ENCODE data around the gene PTGR2.

The PTGR2 gene

DNA sequence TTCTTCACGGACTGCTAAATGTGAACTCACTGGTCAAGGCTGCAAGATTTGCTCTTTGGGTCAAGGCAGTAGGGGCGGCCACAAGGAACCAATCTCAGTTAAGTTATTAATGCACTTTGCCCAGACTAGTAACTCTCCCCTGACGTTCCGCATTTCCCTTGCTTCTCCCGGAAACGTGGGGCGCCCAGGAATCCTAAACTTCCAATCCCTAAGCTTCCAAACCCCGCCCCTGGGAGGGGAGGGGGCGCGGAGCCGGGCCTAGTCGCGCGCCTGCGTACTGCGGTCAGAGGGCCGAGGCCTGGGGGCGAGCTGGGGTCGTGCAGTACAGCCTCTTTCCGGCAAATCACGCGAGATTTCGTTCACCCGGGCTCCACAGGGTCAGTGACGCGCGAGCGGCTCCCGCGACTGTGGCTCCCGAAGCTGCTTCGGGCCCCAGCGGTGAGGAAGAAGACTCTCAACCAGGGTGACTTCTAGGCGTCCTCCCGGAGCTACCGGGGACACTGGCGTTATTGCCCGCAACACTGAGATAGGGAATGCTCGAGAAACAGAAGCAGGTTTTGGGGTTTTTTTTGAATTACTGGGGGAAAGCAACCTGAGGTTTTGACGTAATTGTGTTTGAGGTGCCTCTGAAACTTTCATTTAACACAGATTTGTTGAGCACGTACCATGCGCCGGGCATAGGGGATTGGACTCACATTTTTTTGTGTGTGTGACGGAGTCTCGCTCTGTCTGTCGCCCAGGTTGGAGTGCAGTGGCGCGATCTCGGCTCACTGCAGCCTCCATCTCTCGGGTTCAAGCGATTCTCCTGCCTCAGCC is at the start of gene PTGR2:
Gene PTGR2 (plus strand): TSS at position 265 of the 816 bp plus-strand sequence. CDS start 7,032 bp downstream, outside the sequence.
- Mint-ChIP-seq H3K9me3 (no peaks in the 10 kb centered on the region), H3K36me3 (ENCODE audit: low read depth) (peaks cover 11% of the 10 kb centered on the region), H3K4me1 (ENCODE audit: low read depth) (peaks cover 30% of the 10 kb centered on the region), H3K27me3 (no peaks in the 10 kb centered on the region), H3K4me3 (peak within 1 kb of the TSS; percentile 88), H3K27ac (peak within 1 kb of the TSS; percentile 98)
- intact Hi-C loops (cut with micrococcal nuclease): loop anchor here (1.0 to 5.0 kb wide), 2 partner anchors 35 to 714 kb away; partner anchors contain the start of genes PSEN1 and ZNF410

DNA sequence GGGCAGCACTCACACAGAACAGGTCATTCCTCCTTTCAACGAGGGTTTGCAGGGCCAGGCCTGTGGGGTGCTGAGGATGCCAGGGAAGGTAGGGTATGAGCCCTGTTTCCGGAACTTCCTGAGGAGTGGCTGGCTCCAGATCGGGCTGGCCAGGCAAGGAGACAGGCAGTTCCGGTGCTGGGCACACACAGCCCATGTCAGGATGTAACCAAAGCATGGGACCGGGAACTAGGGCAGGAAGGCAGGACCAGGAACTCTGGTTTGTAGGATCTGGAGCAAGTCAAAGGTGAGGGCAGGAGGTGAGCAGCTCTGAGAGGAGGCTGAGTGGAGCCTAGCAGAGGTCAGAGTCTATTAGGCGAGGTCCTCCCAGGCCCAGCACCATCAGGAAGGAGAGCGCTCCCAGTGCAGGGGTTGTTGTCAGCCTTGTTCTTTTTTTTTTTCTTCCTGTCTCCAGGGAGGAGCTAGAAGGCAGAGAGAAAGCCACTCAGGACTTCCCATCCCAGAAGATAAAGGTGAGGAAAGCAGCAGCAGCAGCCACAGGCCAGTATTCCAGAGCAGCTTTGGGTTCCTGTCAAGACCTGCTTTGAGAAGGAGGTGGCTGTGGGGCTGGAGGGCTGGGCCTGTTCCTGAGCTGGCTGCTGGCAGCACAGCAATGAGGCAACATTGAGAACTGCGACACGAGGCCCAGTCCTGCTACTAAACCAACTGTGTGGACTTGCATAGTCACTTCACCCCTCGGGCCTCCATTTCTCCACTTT is 49.0 kb upstream of the PTGR2 start:
- Mint-ChIP-seq H3K27ac (no peak overlapping the region), H3K9me3 (no peaks in the 10 kb centered on the region), H3K4me1 (ENCODE audit: low read depth) (no peaks in the 10 kb centered on the region), H3K4me3 (no peak overlapping the region), H3K36me3 (ENCODE audit: low read depth) (no peaks in the 10 kb centered on the region), H3K27me3 (no peaks in the 10 kb centered on the region)
- intact Hi-C loops (cut with micrococcal nuclease): no loop called here

DNA sequence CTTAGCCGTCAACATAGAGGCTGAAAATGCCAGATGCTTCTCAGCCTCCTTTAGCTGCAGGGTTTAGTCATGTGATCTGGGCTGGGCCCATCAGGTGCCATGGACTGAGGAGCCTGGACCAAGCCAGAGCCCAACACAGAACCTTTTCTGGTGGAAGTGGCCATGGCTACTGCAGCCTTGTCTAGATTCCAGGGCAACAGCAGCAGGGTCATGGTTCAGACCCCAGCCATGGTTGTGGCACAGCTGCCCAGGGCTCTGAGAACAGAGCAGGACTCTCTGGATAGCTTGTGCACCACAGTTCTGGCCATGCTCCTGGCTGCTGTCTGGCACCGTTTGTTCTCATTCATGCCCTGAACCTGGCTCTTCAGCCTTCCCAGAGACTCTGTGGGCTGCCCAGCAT is 47.0 kb upstream of the PTGR2 start:
- no peaks in the 10 kb centered on the region for H3K9me3 Mint-ChIP-seq
- intact Hi-C loops (cut with micrococcal nuclease): no loop called here
- H3K27ac Mint-ChIP-seq: no peak overlapping the region
- no peak overlapping the region for H3K4me3 Mint-ChIP-seq
- H3K4me1 Mint-ChIP-seq (ENCODE audit: low read depth): no peaks in the 10 kb centered on the region
- H3K27me3 Mint-ChIP-seq: no peaks in the 10 kb centered on the region
- H3K36me3 Mint-ChIP-seq (ENCODE audit: low read depth): no peaks in the 10 kb centered on the region

DNA sequence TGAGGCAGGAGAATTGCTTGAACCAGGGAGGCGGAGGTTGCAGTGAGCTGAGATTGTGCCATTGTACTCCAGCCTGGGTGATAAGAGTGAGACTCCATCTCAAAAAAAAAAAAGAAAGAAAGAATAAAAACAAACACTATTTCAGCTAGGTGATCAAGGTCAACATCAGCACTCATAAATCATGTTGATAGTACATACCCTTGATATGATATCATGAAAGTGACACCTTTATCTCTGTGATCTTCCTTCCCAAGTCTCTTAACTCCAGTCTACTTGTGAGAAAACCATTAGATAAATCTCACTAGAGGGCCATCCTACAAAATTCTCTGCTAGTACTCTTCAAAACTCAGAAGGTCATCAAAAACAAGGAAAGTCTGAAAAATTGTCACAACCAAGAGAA is 44.2 kb upstream of the PTGR2 start:
- Mint-ChIP-seq H3K9me3 (no peaks in the 10 kb centered on the region), H3K4me1 (ENCODE audit: low read depth) (peaks cover 16% of the 10 kb centered on the region), H3K27ac (no peak overlapping the region), H3K27me3 (no peaks in the 10 kb centered on the region), H3K4me3 (no peak overlapping the region), H3K36me3 (ENCODE audit: low read depth) (no peaks in the 10 kb centered on the region)
- intact Hi-C loops (cut with micrococcal nuclease): no loop called here

DNA sequence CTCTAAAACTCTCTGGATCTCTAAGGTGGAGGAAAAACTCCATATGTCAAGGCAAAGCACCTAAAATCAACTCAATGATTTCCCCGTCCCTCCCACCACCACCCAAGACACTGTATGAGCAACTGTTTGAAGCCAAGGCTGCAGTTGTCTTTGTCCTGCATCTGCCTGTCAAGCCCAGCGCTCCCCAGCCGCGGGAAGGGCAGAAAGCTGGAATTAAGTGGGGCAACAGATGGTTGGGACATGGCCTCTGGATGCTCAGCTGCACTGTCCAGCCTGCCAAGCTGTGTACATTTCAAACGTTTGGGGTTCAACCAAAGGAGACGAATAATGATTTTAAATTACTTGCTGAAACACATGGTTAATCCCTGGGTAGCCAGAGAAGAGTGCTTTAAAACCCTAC is 42.2 kb upstream of the PTGR2 start:
- Mint-ChIP-seq H3K4me3 (no peak overlapping the region), H3K9me3 (no peaks in the 10 kb centered on the region), H3K4me1 (ENCODE audit: low read depth) (peaks cover 20% of the 10 kb centered on the region), H3K27me3 (no peaks in the 10 kb centered on the region), H3K27ac (no peak overlapping the region), H3K36me3 (ENCODE audit: low read depth) (no peaks in the 10 kb centered on the region)
- intact Hi-C loops (cut with micrococcal nuclease): no loop called here

DNA sequence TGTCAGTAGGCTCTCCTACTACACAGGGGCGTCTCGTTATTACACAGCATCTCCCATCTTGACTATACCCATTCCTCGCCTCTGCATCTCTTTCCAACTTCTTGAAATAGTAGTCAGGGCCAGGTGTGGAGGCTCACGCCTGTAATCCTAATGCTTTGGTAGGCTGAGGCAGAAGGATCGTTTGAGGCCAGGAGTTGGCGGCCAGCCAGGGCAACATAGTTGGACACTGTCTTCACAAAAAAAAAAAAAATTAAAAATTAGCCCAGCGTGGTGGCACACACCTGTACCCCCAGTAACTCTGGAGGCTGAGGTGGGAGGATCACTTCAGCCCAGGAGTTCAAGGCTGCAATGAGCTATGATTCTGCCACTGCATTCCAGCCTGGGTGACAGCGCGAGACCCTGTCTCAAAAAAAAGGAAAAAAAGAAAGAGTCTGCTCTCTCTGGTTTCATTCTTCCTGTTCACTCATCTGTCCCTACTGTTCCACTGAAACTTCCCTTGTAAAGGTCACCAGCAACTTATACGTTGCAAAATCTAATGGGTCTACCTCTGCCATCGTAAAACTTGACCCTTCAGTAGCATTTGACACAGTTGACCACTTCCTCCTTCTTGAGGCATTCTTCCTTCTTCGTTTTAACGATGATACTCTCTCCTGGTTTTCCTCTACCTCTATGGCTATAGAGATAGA is 41.0 kb upstream of the PTGR2 start:
- Mint-ChIP-seq H3K27me3 (no peaks in the 10 kb centered on the region), H3K36me3 (ENCODE audit: low read depth) (no peaks in the 10 kb centered on the region), H3K27ac (no peak overlapping the region), H3K9me3 (no peaks in the 10 kb centered on the region), H3K4me3 (no peak overlapping the region), H3K4me1 (ENCODE audit: low read depth) (peaks cover 22% of the 10 kb centered on the region)
- intact Hi-C loops (cut with micrococcal nuclease): no loop called here

DNA sequence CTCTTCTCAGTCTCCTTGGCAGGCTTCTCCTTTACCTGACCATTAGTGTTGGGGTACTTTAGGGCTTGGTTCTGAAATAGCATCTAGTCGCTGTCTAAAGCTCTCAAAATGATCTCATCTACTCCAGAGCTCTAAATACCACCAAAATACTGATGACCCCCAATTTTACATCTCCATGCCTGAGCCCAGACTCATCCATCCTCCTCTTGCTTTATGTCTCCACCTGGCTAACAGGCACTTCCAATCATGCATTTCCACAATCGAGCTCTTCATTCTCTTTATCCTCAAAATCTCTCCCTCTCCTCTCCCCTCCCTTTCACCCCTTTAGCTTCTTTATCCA is 40.5 kb upstream of the PTGR2 start:
- Mint-ChIP-seq H3K4me1 (ENCODE audit: low read depth) (peaks cover 22% of the 10 kb centered on the region), H3K36me3 (ENCODE audit: low read depth) (no peaks in the 10 kb centered on the region), H3K27ac (no peak overlapping the region), H3K4me3 (no peak overlapping the region), H3K27me3 (peaks cover 1% of the 10 kb centered on the region), H3K9me3 (no peaks in the 10 kb centered on the region)
- intact Hi-C loops (cut with micrococcal nuclease): no loop called here

DNA sequence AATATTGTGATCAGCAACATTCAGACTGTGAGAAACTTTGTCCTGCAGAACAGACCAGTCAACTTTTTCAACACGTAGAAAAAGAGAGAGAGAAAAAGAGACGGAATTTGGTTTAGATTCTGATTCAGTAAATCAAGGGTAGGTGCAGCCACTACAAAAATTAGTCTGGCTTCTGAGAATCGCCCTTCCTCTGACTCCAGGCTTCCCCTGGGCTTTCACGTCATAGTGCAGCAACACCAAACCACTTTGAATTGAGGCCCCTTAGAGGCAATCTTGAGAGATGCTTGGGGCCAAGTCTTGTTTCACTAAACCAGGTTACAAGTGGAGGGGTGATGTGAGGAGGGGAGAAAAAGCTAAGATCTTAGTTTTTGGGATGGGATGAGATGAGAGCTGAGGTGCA is 37.5 kb upstream of the PTGR2 start:
- peaks cover 1% of the 10 kb centered on the region for H3K27me3 Mint-ChIP-seq
- intact Hi-C loops (cut with micrococcal nuclease): no loop called here
- H3K36me3 Mint-ChIP-seq (ENCODE audit: low read depth): no peaks in the 10 kb centered on the region

DNA sequence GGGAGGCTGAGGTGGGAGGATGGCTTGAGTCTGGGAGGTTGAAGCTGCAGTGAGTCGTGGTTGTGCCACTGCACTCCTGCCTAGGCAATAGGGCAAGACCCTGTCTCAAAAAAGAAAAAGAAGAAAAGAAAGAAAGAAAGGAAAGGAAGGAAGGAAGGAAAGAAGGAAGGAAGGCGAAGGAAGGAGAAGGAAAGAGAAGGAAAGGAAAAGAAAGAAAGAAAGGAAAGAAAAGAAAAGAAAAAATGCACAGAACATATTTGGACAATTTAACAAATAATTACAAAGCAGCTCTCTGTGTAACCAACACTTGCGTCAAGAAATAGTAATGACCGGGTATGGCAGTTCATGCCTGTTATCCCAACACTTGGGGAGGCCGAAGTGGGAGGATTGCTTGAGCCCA is 35.8 kb upstream of the PTGR2 start:
- Mint-ChIP-seq H3K27ac (no peak overlapping the region), H3K4me1 (ENCODE audit: low read depth) (peaks cover 14% of the 10 kb centered on the region), H3K27me3 (peaks cover 1% of the 10 kb centered on the region), H3K4me3 (no peak overlapping the region), H3K36me3 (ENCODE audit: low read depth) (no peaks in the 10 kb centered on the region), H3K9me3 (no peaks in the 10 kb centered on the region)
- intact Hi-C loops (cut with micrococcal nuclease): no loop called here

More for the DNA sequence above, 37.5 kb upstream of the PTGR2 start:
- Mint-ChIP-seq H3K4me1 (ENCODE audit: low read depth) (peaks cover 22% of the 10 kb centered on the region), H3K9me3 (no peaks in the 10 kb centered on the region), H3K4me3 (no peak overlapping the region), H3K27ac (no peak overlapping the region)

DNA sequence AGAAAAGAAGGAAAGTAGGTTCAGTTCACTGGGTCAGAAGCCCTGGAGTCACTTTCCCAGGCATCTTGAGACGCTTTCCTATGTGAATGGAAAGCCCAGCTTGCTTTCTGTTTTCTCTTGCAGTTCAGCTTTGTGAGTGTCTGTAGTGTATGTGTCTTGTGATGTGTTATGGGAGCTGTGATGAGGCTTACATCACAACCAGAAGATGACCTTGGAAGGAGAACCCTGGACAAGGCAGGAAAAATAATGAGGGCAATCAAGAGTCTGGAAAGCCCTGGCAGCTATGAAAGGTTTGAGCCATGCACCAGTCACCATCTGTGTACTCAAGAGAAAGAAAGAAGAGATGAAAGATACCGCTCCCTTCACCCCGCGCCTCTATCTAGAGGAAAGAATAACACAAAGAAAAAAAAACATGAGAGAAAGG is 35.2 kb upstream of the PTGR2 start:
- H3K36me3 Mint-ChIP-seq (ENCODE audit: low read depth): no peaks in the 10 kb centered on the region
- peaks cover 1% of the 10 kb centered on the region for H3K27me3 Mint-ChIP-seq
- intact Hi-C loops (cut with micrococcal nuclease): no loop called here
- no peaks in the 10 kb centered on the region for H3K9me3 Mint-ChIP-seq
- no peak overlapping the region for H3K27ac Mint-ChIP-seq
- H3K4me3 Mint-ChIP-seq: no peak overlapping the region
- H3K4me1 Mint-ChIP-seq (ENCODE audit: low read depth): peaks cover 9% of the 10 kb centered on the region

DNA sequence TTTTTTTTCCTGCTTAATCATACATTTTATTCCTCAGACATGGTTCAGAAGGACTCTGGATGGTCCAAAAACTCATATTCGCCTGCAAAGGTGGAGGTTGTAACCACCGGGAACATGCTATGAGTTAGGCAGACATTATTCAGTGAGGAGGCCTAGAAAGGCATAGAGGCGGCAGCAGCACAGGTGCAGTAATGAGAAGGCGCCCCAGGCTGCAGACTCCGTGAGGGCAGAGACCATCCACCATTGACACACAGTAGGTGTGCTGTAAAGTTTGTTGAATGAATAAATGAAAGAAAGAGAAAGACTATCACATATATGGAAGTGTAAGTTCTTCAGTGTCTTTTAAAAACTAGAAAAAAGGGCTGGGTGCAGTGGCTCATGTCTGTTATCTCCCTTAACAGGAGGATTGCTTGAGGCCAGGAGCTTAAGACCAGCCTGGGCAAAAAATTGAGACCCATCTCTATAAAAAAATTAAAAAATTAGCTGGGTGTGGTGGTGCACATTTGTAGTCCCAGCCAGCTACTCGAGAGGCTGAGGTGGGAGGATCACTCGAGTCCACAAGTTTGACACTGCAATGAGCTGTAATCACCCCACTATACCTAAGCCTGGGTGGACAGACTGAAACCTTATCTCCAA is 34.5 kb upstream of the PTGR2 start:
- no peak overlapping the region for H3K27ac Mint-ChIP-seq

DNA sequence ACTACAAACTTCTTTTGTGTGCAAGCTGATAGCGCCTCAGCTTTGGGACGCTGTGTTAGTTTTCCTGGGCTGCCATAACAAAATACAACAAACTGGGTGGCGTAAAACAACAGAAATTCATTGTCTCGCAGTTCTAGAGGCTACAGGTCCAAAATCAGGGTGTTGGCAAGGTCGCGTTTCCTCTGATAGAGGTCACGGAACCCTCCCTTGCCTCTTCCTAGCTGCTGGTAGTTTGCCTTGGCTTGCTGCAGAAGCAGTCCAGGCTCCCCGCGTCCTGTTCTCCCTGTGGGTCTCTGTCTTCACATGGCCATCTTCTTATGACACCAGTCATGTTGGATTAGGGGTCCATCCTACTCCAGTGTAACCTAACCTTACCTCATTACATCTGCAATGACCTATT is 32.8 kb upstream of the PTGR2 start:
- H3K27ac Mint-ChIP-seq: no peak overlapping the region
- H3K9me3 Mint-ChIP-seq: no peaks in the 10 kb centered on the region
- intact Hi-C loops (cut with micrococcal nuclease): no loop called here
- no peak overlapping the region for H3K4me3 Mint-ChIP-seq
- no peaks in the 10 kb centered on the region for H3K36me3 Mint-ChIP-seq (ENCODE audit: low read depth)
- H3K4me1 Mint-ChIP-seq (ENCODE audit: low read depth): peaks cover 6% of the 10 kb centered on the region
- H3K27me3 Mint-ChIP-seq: peaks cover 1% of the 10 kb centered on the region

More for the DNA sequence above, 34.5 kb upstream of the PTGR2 start:
- H3K4me1 Mint-ChIP-seq (ENCODE audit: low read depth): peaks cover 6% of the 10 kb centered on the region
- H3K27me3 Mint-ChIP-seq: peaks cover 1% of the 10 kb centered on the region
- no peak overlapping the region for H3K4me3 Mint-ChIP-seq
- intact Hi-C loops (cut with micrococcal nuclease): no loop called here
- no peaks in the 10 kb centered on the region for H3K36me3 Mint-ChIP-seq (ENCODE audit: low read depth)
- H3K9me3 Mint-ChIP-seq: no peaks in the 10 kb centered on the region

DNA sequence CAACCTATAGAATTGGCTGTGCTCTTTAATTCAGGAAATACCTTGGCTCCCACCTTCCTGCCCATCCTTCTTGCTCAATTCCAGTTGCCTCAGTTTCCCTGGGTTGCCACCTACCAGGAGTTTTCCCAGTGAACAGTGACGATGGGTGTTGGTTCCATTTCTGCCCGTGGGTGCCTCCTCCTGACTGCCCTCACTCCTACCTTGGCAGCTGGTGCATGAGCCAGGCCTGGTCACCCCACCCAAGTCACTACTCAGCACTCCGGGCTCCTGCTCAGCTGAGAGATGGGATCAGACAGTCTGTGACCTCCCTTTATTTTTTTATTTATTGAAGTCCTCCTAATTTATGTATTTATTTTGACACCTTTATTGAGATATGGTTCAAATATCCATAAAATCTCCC is 31.0 kb upstream of the PTGR2 start:
- Mint-ChIP-seq H3K4me3 (no peak overlapping the region), H3K36me3 (ENCODE audit: low read depth) (no peaks in the 10 kb centered on the region), H3K4me1 (ENCODE audit: low read depth) (no peaks in the 10 kb centered on the region), H3K27ac (no peak overlapping the region), H3K27me3 (peaks cover 1% of the 10 kb centered on the region), H3K9me3 (no peaks in the 10 kb centered on the region)
- intact Hi-C loops (cut with micrococcal nuclease): no loop called here

All from dendritic cell treated with granulocyte-macrophage colony-stimulating factor and Interleukin-4, amounts not matched to agents 40 ng/mL and 50 ng/mL, for 4 days (primary cell).